PFSK-1 (cell line): Measurements from ENCODE around the gene IRF2.

ENCODE experiments used
- FOXP2 ChIP-seq: optimal IDR thresholded peaks from 2 replicates; pipeline ENCODE3; 2011; ENCODE audit warnings: borderline replicate concordance, control low read depth, inconsistent platforms; ENCODE audit not compliant: insufficient read depth; ENCODE audit errors: extremely low read length, extremely low read depth
- POLR2AphosphoS5 ChIP-seq: IDR thresholded peaks from 2 replicates; pipeline ENCODE4 v1.6.1; 2012; ENCODE audit warnings: low read depth, mild to moderate bottlenecking, control low read depth, low read length, moderate library complexity
- SIN3A ChIP-seq: IDR thresholded peaks from 2 replicates; pipeline ENCODE4 v1.6.1; 2012; ENCODE audit warnings: mild to moderate bottlenecking, low read length, moderate library complexity, borderline replicate concordance; ENCODE audit not compliant: insufficient read depth
- TAF1 ChIP-seq: IDR thresholded peaks from 2 replicates; pipeline ENCODE4 v1.6.1; 2012; ENCODE audit warnings: low read length, control low read depth, borderline replicate concordance; ENCODE audit not compliant: insufficient read depth
- TF ChIP-seq, protein P1 (sequence below), 2 experiments: IDR thresholded peaks; 2 replicates each; pipeline versions ENCODE4 v1.6.1 to v1.8.0; 2011 to 2012; ENCODE audit warnings: low read depth in 2 of 2, low read length in 2 of 2, control low read depth in 1 of 2, inconsistent platforms in 1 of 2, mild to moderate bottlenecking in 1 of 2, moderate library complexity in 1 of 2; ENCODE audit not compliant: insufficient read depth in 1 of 2

The IRF2 gene

DNA sequence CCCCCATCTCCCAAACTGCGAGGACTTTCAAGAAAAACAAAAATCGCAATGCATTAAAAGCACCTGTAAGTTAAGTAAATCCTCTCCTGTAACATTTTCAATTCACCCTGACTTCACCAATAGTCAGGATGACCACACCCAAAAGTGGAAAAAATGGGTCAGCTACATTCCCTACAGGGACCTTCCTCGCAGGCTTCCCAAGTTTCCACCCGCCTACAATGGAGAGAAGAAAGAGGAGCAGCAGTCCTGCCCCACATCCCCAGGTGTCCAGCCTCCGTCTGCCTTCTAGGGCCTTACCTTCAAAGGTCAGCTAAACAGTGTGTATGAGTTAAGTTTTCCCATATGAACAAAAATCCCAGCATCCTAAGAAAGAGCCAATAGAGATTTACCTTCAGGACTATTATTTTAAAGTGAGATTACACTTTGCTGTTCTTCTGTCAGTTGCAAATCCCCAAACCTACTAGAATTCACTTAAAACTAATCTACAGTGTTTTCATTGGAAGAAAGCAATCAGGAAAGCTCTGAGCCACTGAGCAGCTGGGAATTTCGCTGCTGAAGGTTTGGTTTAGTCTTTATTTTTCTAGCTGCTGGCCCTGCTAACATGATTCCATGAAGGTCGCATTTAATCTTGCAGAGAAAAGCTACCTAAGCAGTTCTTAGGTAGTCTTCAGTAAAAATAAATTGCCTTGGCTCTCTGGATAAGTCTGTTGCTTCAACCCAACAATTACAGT lies 12.5 kb downstream of the IRF2 start:
- TF ChIP-seq SIN3A (no peak), FOXP2 (no peak), POLR2AphosphoS5 (no peak), TAF1 (no peak)
- TF ChIP-seq, protein P1, sequence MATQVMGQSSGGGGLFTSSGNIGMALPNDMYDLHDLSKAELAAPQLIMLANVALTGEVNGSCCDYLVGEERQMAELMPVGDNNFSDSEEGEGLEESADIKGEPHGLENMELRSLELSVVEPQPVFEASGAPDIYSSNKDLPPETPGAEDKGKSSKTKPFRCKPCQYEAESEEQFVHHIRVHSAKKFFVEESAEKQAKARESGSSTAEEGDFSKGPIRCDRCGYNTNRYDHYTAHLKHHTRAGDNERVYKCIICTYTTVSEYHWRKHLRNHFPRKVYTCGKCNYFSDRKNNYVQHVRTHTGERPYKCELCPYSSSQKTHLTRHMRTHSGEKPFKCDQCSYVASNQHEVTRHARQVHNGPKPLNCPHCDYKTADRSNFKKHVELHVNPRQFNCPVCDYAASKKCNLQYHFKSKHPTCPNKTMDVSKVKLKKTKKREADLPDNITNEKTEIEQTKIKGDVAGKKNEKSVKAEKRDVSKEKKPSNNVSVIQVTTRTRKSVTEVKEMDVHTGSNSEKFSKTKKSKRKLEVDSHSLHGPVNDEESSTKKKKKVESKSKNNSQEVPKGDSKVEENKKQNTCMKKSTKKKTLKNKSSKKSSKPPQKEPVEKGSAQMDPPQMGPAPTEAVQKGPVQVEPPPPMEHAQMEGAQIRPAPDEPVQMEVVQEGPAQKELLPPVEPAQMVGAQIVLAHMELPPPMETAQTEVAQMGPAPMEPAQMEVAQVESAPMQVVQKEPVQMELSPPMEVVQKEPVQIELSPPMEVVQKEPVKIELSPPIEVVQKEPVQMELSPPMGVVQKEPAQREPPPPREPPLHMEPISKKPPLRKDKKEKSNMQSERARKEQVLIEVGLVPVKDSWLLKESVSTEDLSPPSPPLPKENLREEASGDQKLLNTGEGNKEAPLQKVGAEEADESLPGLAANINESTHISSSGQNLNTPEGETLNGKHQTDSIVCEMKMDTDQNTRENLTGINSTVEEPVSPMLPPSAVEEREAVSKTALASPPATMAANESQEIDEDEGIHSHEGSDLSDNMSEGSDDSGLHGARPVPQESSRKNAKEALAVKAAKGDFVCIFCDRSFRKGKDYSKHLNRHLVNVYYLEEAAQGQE (IDR thresholded peaks at IDR 0.05; ENCODE audit: insufficient read depth in 1 of 2, low read depth in 2 of 2, low read length in 2 of 2): no peak

DNA sequence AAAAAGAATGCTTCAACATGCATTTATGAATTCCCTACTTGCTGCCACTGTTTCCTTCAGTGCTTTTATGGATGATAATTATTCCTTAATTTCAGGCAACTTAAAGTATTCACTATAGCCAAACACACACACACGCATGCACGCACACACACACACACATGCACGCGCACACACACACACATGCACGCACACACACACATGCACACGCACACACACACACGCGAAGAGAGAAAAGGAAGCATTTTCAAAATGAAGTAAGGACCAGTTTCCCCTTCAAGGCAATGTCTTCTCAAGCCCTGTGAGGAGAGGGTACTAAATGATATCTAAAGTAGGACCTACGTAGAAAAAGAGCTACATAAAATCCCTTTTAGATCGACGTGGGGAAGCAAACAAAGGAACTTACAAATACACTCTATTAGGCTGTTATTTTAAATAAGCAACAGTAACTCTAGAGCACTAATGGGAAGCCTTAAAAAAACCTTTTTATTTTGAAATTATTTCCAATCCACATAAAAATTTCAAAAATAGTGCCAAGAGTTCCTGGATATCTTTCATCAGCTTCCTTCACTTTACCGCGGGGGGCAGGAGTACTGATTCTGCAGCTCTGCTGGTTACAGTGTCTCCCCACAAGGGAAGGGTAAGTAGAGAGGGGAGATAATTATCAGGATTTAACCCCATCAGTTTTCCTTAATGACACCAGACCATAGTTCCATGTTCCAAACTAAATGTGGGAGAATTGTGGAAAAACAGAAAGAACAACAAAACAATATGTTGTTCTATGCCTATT lies 13.7 kb downstream of the IRF2 start:
- TF ChIP-seq TAF1: no peak
- TF ChIP-seq, protein P1 (IDR thresholded peaks at IDR 0.05; ENCODE audit: insufficient read depth in 1 of 2, low read depth in 2 of 2, low read length in 2 of 2): no peak
- no peak for TF ChIP-seq SIN3A
- no peak for TF ChIP-seq FOXP2
- TF ChIP-seq POLR2AphosphoS5: no peak

DNA sequence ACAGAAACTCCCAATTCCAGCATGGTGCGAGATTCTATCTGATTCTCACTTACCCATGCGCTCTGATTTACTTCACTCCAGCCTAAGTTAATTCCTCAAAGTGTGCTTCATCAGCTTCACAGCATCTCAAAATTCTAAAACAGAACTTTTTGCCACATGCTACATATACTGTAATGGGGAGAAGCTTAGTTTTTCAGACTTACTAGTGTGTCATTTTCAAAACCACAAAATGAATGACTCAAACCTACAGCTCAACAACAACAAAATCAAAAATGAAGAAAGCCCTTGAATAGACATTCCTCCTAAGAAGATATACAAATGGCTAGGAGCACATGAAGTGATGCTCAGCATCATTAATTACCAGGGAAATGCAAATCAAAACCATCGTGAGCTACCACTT lies 14.9 kb downstream of the IRF2 start:
- no peak for TF ChIP-seq SIN3A
- TF ChIP-seq TAF1: no peak
- no peak for TF ChIP-seq POLR2AphosphoS5
- TF ChIP-seq, protein P1 (IDR thresholded peaks at IDR 0.05; ENCODE audit: insufficient read depth in 1 of 2, low read depth in 2 of 2, low read length in 2 of 2): no peak
- TF ChIP-seq FOXP2: no peak

DNA sequence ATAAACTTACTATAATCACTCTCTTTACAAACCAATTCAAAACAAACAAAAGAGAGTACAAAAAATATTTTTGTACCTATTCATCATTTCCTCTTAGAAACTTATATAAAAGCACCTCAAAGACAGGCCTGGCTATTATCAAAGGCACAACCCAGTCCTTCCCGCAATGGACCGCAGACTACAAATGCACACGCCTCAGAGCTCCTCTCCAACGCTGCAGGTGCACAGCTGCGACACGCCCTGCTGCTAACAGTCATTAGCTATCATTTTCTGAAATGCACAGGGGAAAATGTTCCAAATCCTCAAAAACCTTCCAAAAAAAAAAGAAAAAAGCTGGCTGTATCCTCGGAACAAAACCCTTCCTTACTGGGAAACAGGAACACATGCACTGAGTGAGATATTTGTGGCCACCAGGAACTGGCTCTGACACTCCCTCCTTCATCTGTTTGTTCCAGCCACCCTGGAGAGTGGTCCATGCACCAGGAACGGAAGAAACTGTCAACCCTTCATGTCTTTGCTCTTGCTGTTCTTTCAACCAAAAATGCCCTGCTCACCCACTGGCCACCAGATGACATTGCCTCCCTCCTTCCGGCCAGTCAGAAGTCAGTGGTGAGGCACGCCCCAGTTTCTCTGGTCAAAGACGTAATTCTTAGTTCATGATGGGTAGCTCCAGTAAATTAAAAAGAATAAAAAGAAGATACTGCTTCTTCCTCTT lies 16.7 kb downstream of the IRF2 start:
- TF ChIP-seq TAF1: no peak
- 0 out of 2 replicates have a peak, but pooled peaks have one; percentile 29 for TF ChIP-seq SIN3A
- TF ChIP-seq, protein P1 (IDR thresholded peaks at IDR 0.05; ENCODE audit: insufficient read depth in 1 of 2, low read depth in 2 of 2, low read length in 2 of 2): no peak
- TF ChIP-seq POLR2AphosphoS5: no peak
- no peak for TF ChIP-seq FOXP2
